ENCODE data around the gene ALK. TPM values are rescaled to one million over a fixed set of nuclear protein-coding genes. Genes with fewer than 3 reads are reported as not detected.
A peak's percentile ranks its signal among the peaks of the same experiment; 100 is the strongest.

The ALK gene
- under 1 TPM in 2 of 4 donors, not detected in 2; 0.04 to 0.98 TPM for polyA plus RNA-seq
- long read RNA-seq, donor 1: 0 reads
- long read RNA-seq, donor 2: 0 reads
- long read RNA-seq, donor 3: 0 reads
- long read RNA-seq, donor 4: 0 reads
- long read RNA-seq, donor 5: 0 reads
- long read RNA-seq, donor 6: 0 reads
- long read RNA-seq, donor 7: 0 reads
- long read RNA-seq, donor 8: 0 reads
- long read RNA-seq, donor 9: 0 reads
- long read RNA-seq, donor 10: 0 reads

DNA sequence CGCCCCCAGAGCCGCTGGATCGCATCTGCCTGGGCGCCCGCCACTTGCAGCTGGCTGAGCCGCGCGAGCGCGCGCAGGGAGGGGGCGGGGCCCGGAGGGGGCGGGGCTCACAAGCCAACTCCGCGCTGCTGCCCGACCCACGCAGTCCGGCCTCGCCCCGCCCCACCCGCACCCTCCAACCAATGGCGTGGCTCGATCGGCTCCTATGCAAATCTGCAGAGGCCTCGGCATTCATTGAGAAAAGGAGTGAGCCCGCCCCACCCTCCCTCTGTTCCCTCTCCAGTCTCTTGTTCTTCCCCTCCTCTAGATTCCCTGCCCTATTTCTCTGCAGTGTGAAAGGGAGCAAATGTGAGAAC is at the start of gene ALK:
TSS of gene ALK (minus strand) at position 27 of the 356 bp plus-strand sequence. CDS start 927 bp downstream, outside the sequence.
- H3K36me3 ChIP-seq (ENCODE audit: control insufficient read depth in 3 of 3, insufficient read depth in 2 of 3, low read depth in 1 of 3, low read length in 3 of 3): no peaks in the 10 kb centered on the region
- no peaks in the 10 kb centered on the region for H3K9me3 ChIP-seq (ENCODE audit: control insufficient read depth in 2 of 2, insufficient read depth in 1 of 2, low read depth in 1 of 2, low read length in 1 of 2)
- WGBS, 3 donors: 1% methylated on average over 17 to 27 of the region's 27 CpGs
- H3K27me3 ChIP-seq (ENCODE audit: control insufficient read depth in 3 of 3, insufficient read depth in 3 of 3, low read length in 3 of 3): peaks cover 5 to 46% (median 34%) of the 10 kb centered on the region in 3 donors
- H3K27ac ChIP-seq (ENCODE audit: low read depth in 1 of 3, low read length in 2 of 3): no peak within 1 kb of the TSS
- no peak for FAIRE-seq
- peak; percentile 65 to 77 for DNase-seq
- peaks cover 0 to 6% (median 4%) of the 10 kb centered on the region in 3 donors for H3K4me1 ChIP-seq (ENCODE audit: control insufficient read depth in 3 of 3, insufficient read depth in 2 of 3, low read depth in 1 of 3, low read length in 2 of 3)
- peak within 1 kb of the TSS in 2 of 3 donors; percentile 29 to 30 for H3K4me3 ChIP-seq (ENCODE audit: low read depth in 1 of 3, low read length in 3 of 3)

- Histone ChIP-seq H3K9me3 (ENCODE audit: control insufficient read depth in 2 of 2, insufficient read depth in 1 of 2, low read depth in 1 of 2, low read length in 1 of 2) (no peaks in the 10 kb centered on the region), H3K27me3 (ENCODE audit: control insufficient read depth in 3 of 3, insufficient read depth in 3 of 3, low read length in 3 of 3) (peaks cover 0 to 4% (median 0%) of the 10 kb centered on the region in 3 donors), H3K36me3 (ENCODE audit: control insufficient read depth in 3 of 3, insufficient read depth in 2 of 3, low read depth in 1 of 3, low read length in 3 of 3) (no peaks in the 10 kb centered on the region), H3K27ac (ENCODE audit: low read depth in 1 of 3, low read length in 2 of 3) (no peak overlapping the region), H3K4me3 (ENCODE audit: low read depth in 1 of 3, low read length in 3 of 3) (no peak overlapping the region), H3K4me1 (ENCODE audit: control insufficient read depth in 3 of 3, insufficient read depth in 2 of 3, low read depth in 1 of 3, low read length in 2 of 3) (no peaks in the 10 kb centered on the region)
- DNase-seq (no peak), FAIRE-seq (no peak)
- WGBS, 3 donors: 71 to 85% (median 81%) methylated on average over 2 of the region's 2 CpGs
Observed at GRCh38 chr2:29966266-29966665, 44.9 kb upstream of the ALK start.

GRCh38 chr2:29963972-29964570 is 42.7 kb upstream of the ALK start:
- no peak for FAIRE-seq

DNA sequence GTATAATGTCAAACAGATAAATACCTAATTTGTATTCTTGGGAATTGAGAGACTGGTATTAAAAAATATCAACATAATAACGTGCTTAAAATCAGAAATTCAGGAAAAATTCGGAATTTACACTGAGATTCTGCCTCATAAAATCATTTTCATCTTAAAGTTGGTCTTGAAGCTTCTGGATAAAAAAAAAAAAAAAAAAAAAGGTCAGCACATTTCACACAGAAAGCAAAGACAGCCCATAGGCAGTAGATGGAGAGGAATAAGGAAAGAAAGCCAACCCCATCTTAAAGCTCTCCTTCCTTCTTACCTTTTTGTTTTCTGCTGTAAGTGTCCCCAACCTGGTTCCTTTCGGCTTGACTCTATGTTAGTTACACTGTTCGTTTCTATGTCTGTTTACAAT is 41.5 kb upstream of the ALK start:
- Histone ChIP-seq H3K36me3 (ENCODE audit: control insufficient read depth in 3 of 3, insufficient read depth in 2 of 3, low read depth in 1 of 3, low read length in 3 of 3) (no peaks in the 10 kb centered on the region), H3K27me3 (ENCODE audit: control insufficient read depth in 3 of 3, insufficient read depth in 3 of 3, low read length in 3 of 3) (peaks cover 0 to 4% (median 0%) of the 10 kb centered on the region in 3 donors), H3K27ac (ENCODE audit: low read depth in 1 of 3, low read length in 2 of 3) (no peak overlapping the region), H3K9me3 (ENCODE audit: control insufficient read depth in 2 of 2, insufficient read depth in 1 of 2, low read depth in 1 of 2, low read length in 1 of 2) (no peaks in the 10 kb centered on the region), H3K4me1 (ENCODE audit: control insufficient read depth in 3 of 3, insufficient read depth in 2 of 3, low read depth in 1 of 3, low read length in 2 of 3) (no peaks in the 10 kb centered on the region), H3K4me3 (ENCODE audit: low read depth in 1 of 3, low read length in 3 of 3) (no peak overlapping the region)
- FAIRE-seq (no peak), DNase-seq (no peak)
- 43 to 61% (median 46%) methylated on average over 4 of the region's 4 CpGs for WGBS, 3 donors

More at GRCh38 chr2:29963972-29964570, 42.7 kb upstream of the ALK start:
- DNase-seq: no peak
- no peaks in the 10 kb centered on the region for H3K36me3 ChIP-seq (ENCODE audit: control insufficient read depth in 3 of 3, insufficient read depth in 2 of 3, low read depth in 1 of 3, low read length in 3 of 3)
- H3K9me3 ChIP-seq (ENCODE audit: control insufficient read depth in 2 of 2, insufficient read depth in 1 of 2, low read depth in 1 of 2, low read length in 1 of 2): no peaks in the 10 kb centered on the region
- 52 to 54% (median 52%) methylated on average over 3 of the region's 3 CpGs for WGBS, 3 donors
- H3K4me1 ChIP-seq (ENCODE audit: control insufficient read depth in 3 of 3, insufficient read depth in 2 of 3, low read depth in 1 of 3, low read length in 2 of 3): no peaks in the 10 kb centered on the region
- H3K4me3 ChIP-seq (ENCODE audit: low read depth in 1 of 3, low read length in 3 of 3): no peak overlapping the region
- peaks cover 0 to 4% (median 0%) of the 10 kb centered on the region in 3 donors for H3K27me3 ChIP-seq (ENCODE audit: control insufficient read depth in 3 of 3, insufficient read depth in 3 of 3, low read length in 3 of 3)
- H3K27ac ChIP-seq (ENCODE audit: low read depth in 1 of 3, low read length in 2 of 3): no peak overlapping the region

DNA sequence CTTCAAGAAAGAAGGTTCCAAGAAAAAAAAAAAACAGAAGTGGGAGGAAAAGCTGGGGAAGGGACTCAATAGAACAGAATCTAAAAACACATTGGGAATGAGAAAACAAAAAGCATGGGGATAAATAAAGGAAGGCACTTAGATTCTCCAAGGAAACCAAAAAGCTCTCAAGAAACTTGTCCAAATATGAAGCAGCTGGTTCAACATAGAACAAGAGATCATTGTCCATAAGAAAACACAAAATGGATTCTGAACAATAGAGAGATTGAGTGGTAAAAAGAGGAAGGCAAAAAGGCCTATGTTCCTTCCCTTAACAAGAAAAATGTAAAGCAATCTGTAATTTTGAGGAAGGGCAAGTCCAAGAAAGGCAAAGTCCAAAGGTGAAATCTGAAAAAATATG is 32.9 kb upstream of the ALK start:
- H3K36me3 ChIP-seq (ENCODE audit: control insufficient read depth in 3 of 3, insufficient read depth in 2 of 3, low read depth in 1 of 3, low read length in 3 of 3): no peaks in the 10 kb centered on the region
- no peaks in the 10 kb centered on the region for H3K9me3 ChIP-seq (ENCODE audit: control insufficient read depth in 2 of 2, insufficient read depth in 1 of 2, low read depth in 1 of 2, low read length in 1 of 2)
- H3K27ac ChIP-seq (ENCODE audit: low read depth in 1 of 3, low read length in 2 of 3): no peak overlapping the region
- FAIRE-seq (no peak), DNase-seq (no peak)
- H3K4me1 ChIP-seq (ENCODE audit: control insufficient read depth in 3 of 3, insufficient read depth in 2 of 3, low read depth in 1 of 3, low read length in 2 of 3): no peaks in the 10 kb centered on the region
- no peaks in the 10 kb centered on the region for H3K27me3 ChIP-seq (ENCODE audit: control insufficient read depth in 3 of 3, insufficient read depth in 3 of 3, low read length in 3 of 3)
- H3K4me3 ChIP-seq (ENCODE audit: low read depth in 1 of 3, low read length in 3 of 3): no peak overlapping the region

- no peak for DNase-seq
- no peaks in the 10 kb centered on the region for H3K4me1 ChIP-seq (ENCODE audit: control insufficient read depth in 3 of 3, insufficient read depth in 2 of 3, low read depth in 1 of 3, low read length in 2 of 3)
- FAIRE-seq: no peak
- H3K27me3 ChIP-seq (ENCODE audit: control insufficient read depth in 3 of 3, insufficient read depth in 3 of 3, low read length in 3 of 3): no peaks in the 10 kb centered on the region
- H3K27ac ChIP-seq (ENCODE audit: low read depth in 1 of 3, low read length in 2 of 3): no peak overlapping the region
- no peaks in the 10 kb centered on the region for H3K9me3 ChIP-seq (ENCODE audit: control insufficient read depth in 2 of 2, insufficient read depth in 1 of 2, low read depth in 1 of 2, low read length in 1 of 2)
- H3K36me3 ChIP-seq (ENCODE audit: control insufficient read depth in 3 of 3, insufficient read depth in 2 of 3, low read depth in 1 of 3, low read length in 3 of 3): no peaks in the 10 kb centered on the region
- no peak overlapping the region for H3K4me3 ChIP-seq (ENCODE audit: low read depth in 1 of 3, low read length in 3 of 3)
Observed at GRCh38 chr2:29952973-29953372, 31.6 kb upstream of the ALK start.

DNA sequence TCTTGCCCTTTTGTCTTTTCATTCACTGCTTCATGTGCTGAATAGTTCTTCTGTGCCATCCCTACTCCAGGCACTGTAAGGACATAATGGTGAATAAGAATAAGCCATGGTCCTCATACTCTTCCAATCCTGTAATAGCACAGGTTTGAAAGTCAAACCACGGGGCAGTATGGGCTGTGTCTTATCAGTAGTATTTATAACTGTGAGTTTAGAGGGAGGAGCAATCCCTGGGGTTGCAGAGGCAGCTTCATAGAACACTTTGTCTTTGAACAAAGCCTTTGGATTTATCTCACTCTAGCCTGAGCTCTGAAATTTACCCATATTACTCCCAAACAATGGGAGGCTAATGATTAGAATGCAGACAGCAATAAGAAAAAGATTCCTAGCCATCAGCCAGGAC is 30.2 kb upstream of the ALK start:
- Histone ChIP-seq H3K9me3 (ENCODE audit: control insufficient read depth in 2 of 2, insufficient read depth in 1 of 2, low read depth in 1 of 2, low read length in 1 of 2) (no peaks in the 10 kb centered on the region), H3K4me1 (ENCODE audit: control insufficient read depth in 3 of 3, insufficient read depth in 2 of 3, low read depth in 1 of 3, low read length in 2 of 3) (no peaks in the 10 kb centered on the region), H3K4me3 (ENCODE audit: low read depth in 1 of 3, low read length in 3 of 3) (no peak overlapping the region), H3K27ac (ENCODE audit: low read depth in 1 of 3, low read length in 2 of 3) (no peak overlapping the region), H3K36me3 (ENCODE audit: control insufficient read depth in 3 of 3, insufficient read depth in 2 of 3, low read depth in 1 of 3, low read length in 3 of 3) (no peaks in the 10 kb centered on the region), H3K27me3 (ENCODE audit: control insufficient read depth in 3 of 3, insufficient read depth in 3 of 3, low read length in 3 of 3) (no peaks in the 10 kb centered on the region)
- FAIRE-seq (no peak), DNase-seq (no peak)
- WGBS, 3 donors: 3 to 28% (median 7%) methylated on average over 1 of the region's 1 CpG

GRCh38 chr2:29950481-29950880 is 29.1 kb upstream of the ALK start:
- FAIRE-seq: no peak
- WGBS, 3 donors: 74 to 84% (median 77%) methylated on average over 3 of the region's 3 CpGs

GRCh38 chr2:29949042-29949441 is 27.7 kb upstream of the ALK start:
- WGBS, 3 donors: 64 to 79% (median 64%) methylated on average over 3 of the region's 3 CpGs
- no peak for FAIRE-seq
- no peaks in the 10 kb centered on the region for H3K4me1 ChIP-seq (ENCODE audit: control insufficient read depth in 3 of 3, insufficient read depth in 2 of 3, low read depth in 1 of 3, low read length in 2 of 3)

More at GRCh38 chr2:29950481-29950880, 29.1 kb upstream of the ALK start:
- Histone ChIP-seq H3K4me1 (ENCODE audit: control insufficient read depth in 3 of 3, insufficient read depth in 2 of 3, low read depth in 1 of 3, low read length in 2 of 3) (no peaks in the 10 kb centered on the region), H3K36me3 (ENCODE audit: control insufficient read depth in 3 of 3, insufficient read depth in 2 of 3, low read depth in 1 of 3, low read length in 3 of 3) (no peaks in the 10 kb centered on the region), H3K27me3 (ENCODE audit: control insufficient read depth in 3 of 3, insufficient read depth in 3 of 3, low read length in 3 of 3) (no peaks in the 10 kb centered on the region), H3K4me3 (ENCODE audit: low read depth in 1 of 3, low read length in 3 of 3) (no peak overlapping the region), H3K27ac (ENCODE audit: low read depth in 1 of 3, low read length in 2 of 3) (no peak overlapping the region), H3K9me3 (ENCODE audit: control insufficient read depth in 2 of 2, insufficient read depth in 1 of 2, low read depth in 1 of 2, low read length in 1 of 2) (no peaks in the 10 kb centered on the region)
- DNase-seq: no peak

More at GRCh38 chr2:29949042-29949441, 27.7 kb upstream of the ALK start:
- no peak for DNase-seq
- no peaks in the 10 kb centered on the region for H3K27me3 ChIP-seq (ENCODE audit: control insufficient read depth in 3 of 3, insufficient read depth in 3 of 3, low read length in 3 of 3)
- no peaks in the 10 kb centered on the region for H3K9me3 ChIP-seq (ENCODE audit: control insufficient read depth in 2 of 2, insufficient read depth in 1 of 2, low read depth in 1 of 2, low read length in 1 of 2)
- H3K36me3 ChIP-seq (ENCODE audit: control insufficient read depth in 3 of 3, insufficient read depth in 2 of 3, low read depth in 1 of 3, low read length in 3 of 3): no peaks in the 10 kb centered on the region
- no peak overlapping the region for H3K4me3 ChIP-seq (ENCODE audit: low read depth in 1 of 3, low read length in 3 of 3)
- no peak overlapping the region for H3K27ac ChIP-seq (ENCODE audit: low read depth in 1 of 3, low read length in 2 of 3)
